Measurements from ENCODE around the gene TSC22D1.

Gene TSC22D1

DNA sequence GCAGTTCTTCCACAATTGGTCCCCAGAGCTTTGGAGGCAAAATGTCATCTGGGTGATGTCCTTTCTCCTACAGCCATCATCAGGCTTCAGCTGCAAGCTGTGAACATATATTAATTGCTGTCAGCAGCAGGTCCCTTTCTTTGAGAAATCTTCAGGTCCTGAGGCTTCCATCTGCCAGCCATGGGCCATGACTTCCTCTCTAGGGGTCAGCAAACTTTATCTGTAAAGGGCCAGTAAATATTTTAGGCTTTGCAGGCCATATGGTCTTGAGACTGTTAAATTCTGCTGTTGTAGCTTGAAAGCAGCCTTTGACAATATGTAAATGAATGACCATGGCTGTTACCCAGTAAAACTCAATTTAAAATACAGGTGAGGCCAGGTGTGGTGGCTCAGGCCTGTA, 175.4 kb downstream of the TSC22D1 start:
- DNase-seq = no peak

DNA sequence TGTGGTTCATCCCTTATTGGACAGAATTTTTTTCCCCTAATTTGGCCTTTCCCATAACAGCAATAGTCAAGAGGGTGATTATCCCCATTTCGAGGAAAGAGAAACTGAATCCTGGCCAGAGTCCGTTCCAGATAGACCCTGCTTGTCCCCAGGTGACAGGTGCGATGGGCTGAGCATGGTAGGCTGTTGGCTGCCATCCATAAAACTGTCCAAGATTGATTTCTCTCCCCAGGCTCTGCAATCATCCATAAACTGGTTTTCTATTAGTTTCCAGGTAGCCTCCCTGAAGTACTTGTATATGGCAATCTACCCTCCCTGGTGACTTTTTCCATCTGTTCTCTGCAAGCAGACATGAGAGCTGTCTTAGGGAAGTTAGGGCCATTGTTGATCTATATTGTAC, 177.1 kb downstream of the TSC22D1 start:
- peak; percentile 72 for DNase-seq

DNA sequence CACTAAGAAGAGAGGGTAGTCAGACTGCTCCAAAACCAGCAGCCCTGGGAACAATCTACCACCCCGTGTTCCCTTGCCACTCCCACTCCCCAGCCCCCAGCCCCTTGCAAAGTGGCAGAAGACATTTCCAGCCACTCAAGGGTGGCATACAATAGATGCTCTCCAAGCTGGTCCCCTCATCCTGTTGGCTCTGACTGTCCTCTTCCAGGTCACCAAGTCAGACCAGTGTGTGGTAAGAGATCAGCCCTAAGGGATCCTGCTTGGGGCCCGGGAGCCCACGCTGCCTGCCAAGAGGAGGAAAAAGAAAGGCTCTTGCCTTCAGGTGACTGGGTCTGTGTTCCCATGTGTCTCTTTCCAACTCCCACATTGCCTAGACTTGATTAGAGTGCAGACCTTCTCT, 177.5 kb downstream of the TSC22D1 start:
- DNase-seq = no peak

DNA sequence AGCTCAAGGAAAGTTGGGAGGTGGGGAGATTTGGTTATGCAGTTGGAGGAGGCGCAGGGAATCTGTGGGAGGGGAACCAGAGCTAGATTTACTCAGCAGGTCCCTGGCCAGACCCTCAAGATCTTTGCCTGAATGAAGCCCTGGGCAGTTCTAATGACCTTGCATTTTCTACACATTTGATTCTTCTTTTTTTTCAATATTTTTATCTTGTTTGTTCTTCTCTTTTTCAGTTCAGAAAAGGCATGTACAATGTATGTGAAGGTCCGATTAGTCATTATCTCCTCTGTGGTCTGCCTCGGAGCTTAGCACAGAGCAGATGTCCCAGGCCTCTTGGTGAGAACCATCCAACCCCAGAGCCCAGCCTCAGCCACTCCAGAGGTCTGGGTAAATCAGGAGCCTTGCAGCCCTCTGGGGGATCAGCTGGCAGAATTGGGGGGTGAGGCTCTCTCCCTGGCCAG, 178.3 kb downstream of the TSC22D1 start:
- no peak for DNase-seq

DNA sequence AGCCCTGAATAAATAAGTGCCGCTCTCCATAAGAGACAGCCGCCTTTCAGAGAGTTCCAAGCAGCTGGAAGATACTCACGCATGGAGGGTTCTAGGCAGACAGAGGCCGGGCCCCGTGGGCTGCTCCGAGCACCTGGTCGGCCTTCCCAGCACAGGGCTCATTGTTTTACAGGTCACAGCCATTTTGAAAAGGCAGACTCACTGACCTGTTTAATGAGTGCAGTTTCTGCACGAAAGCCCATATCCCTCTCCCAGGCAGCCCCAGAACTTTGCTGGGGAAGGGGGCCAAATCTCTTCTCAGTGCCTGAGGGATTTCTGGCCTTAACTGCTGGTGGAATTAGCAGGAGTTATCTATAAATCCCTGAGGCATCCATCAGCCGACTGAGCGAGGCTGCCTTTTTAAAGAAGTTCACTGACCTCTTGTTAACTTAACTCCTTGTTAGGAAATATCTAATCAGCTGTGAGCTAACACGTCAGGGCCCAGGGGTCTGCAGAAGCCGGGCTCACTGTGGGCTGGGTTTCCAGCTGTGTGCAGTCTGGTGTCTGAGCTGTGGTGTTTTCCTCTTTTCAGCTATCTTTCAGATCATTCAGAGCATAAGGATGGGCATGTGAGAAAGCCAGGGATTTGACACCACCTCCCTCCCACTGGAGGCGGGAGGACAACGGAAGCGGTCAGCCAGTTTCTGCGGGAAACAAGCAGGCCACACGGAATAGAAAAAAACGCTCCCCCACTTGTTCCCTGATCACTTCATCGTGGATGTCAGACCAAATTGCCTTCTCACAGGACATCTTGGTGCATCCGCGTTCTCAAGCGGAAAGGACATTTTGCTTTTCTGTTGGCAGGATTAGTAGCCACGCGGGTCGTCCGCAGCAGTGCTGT, 179.2 kb downstream of the TSC22D1 start:
- no peak for DNase-seq

DNA sequence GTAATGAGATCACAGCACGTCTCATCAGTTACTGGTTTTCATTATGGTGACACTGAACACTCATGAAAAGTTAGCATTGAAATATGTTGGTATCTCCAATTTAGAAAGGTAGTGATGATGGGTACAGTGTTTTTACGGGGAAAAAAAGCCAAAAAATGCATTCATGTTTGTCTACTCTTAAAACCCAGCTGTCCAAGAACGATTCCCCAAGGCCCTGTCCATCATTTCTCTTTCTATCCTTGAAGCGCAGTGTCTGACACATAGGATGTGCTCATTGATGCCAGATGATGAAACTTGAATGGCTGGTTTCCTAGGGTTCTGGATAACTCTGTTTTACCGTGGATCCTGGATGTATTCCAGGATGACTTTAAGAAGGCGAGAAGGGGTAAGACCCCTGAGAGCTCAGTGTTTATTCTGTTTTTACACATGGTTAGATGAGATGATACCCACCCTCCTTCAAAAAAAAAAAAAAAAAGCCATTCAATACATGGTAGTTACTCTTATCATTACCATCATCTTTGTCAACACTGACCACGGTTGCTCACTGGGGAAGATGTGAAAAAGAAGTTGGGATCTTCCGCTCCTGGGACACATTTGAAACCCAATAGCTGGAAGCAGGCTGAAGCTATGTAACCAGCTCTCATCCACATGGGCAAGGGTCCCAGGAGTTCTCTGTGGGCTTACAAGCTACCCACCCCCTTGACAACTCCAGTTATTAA, 180.0 kb downstream of the TSC22D1 start:
- DNase-seq = no peak

DNA sequence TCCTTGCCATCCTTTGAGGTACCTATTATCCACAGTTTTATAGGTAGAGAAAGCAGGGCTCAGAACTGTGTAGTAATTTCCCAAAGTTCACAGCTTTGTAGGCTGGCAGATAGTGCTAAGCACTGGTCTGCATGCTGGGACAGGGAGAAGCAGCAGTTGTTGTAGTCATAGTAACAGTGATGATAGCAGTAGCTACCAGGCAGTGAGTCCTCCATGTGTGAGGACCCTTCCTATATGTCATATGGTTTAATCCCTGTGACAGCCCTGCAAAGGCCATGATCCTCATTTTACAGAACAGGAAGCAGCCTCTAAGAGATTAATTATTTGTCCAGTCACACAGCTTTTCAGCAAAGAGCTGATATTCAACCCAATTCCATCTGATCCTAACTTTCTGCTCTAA, 181.5 kb downstream of the TSC22D1 start:
- no peak for DNase-seq

DNA sequence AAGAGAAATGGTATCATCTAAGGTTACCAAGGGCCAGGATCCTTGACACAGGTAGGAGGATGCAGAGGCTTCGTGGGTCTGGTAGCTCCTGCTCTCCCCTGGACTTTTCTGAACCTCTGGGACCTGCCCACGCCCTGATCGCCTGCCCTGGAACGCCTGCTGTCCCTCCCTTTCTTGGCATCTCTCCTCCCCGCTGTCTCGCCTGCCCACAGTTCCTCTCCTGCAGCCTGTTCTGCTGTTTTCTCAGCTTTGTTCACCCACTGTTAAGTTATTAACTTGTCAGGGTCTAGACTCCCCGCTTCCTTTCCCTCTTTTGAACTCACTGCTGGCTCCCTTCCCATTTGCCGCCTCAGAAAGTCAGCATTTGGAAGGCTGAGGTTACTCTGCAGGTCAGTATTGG, 182.7 kb downstream of the TSC22D1 start:
- no peak for DNase-seq

DNA sequence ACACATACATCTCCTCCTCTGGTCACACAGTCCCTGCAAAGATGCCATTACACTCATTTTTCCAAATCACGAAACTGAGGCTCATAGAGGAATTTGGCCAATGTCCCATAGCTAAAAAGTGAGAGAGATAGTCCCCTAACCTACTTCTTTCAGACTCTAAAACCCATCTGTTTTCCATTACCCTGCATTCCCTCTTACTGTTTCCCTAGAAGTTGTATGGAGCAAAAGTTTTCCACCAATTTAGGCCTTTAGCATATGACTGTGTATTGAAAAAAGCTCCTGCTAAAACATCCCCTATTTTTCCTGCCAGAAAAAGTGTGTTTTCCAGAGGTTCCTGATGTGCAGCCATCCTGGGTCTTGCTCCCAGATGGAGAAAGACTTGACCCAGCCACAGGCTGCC, 186.3 kb downstream of the TSC22D1 start:
- no peak for DNase-seq

DNA sequence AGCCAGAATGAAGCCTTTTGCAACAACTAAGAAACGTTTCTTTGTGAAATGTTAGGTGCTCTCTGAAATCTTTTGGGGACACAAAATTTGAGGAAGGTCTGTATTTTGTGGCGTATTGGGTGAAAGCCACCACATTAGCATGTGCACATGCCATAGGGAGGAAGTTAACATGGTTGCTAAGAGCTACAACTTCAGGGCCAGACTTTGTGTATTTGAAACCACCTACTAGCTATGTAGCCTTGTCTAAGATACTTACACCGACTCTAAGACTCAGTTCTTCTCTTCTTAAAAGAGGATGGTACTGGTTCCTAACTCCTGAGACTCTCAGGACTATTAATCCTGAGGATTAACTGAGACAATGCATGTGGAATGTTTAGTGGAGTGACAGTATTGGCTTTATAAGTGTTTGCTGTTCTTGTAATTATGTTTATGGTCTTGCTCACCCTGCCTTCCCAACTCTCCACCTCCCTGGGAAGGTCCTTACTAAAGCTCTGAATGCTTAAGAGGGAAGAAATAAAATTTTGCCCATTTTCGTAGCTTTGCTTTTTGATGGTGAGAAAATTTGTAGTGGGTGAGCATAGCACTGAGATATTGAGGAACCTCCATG, 187.0 kb downstream of the TSC22D1 start:
- no peak for DNase-seq

DNA sequence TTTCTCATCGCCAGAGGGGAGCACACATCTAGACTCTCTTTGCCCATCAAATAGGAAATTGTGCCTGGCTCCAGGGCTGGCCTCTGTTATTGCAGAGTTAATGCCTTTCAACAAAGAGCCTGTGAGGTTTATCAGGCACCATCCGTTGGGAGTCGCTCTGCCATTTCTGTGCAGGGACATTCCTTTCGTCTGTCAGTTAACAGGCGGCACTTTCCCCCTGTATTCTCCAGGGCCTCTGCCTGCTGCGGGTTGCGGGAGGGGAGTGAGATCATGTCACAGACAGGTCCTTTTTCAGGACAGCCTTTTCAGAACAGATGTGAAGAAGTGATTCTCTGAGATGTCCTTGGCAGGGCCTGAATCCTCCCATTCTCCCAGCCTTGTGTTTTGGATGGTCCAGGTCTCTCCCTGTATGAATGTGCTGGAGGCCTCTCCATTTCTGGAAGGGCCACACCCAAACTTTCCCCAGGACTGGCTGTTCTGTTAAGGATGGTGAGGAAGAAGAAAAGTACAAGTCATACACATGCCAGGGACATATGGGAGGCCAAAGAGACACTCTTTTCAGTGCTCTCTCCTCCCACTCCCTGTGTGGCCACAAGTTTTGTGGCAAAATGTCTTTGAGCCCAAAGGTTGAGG, 187.6 kb downstream of the TSC22D1 start:
- DNase-seq = no peak

DNA sequence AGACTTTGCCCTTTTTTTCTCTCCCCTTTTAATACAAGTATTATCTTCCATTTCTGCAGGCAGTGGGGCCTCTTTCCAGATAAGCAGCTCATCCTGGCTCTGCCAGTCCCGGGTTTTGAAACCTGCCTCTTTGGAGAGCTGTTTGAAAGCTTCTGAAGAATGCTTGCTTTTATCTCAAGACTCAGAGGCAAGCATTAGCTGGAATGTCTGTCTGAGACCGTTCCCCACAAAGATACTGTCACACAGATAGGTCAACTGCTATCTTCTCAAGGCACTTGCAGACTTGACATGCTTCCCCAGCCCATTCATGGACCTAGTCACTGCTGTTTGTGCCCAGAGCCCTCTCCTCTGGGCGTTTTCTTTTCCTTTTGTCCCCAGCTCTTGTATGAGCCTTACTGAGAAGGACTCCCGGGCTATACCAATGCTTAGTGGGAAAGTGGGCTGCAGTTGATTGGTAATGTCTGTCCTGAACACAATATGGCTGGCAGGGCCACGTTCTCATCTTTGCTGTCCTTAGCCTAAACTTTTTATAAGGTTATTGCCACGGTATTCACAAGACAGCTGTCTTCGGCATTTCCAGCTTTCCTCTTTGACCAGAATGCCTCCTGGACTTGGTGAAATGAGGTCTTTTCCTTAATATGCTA, 189.1 kb downstream of the TSC22D1 start:
- DNase-seq = no peak

DNA sequence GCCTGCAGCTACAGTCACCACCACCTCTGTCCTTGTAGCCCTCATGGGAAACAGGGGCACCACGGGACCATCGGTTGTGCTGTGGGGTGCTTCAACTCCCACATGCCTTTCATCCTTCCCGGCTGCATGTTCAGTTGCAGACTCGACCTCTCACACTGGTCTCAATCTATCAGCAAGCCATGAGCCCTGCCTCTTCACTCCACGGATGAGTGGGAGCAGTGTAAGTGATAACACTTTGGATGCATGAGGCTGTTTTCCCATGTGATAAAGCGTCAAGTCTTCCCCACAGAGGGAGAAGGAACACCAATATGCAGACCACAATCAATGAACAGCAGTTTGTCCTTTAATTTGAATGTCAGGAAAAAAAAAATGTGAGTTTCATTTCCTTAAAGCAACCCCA, 190.3 kb downstream of the TSC22D1 start:
- no peak for DNase-seq

DNA sequence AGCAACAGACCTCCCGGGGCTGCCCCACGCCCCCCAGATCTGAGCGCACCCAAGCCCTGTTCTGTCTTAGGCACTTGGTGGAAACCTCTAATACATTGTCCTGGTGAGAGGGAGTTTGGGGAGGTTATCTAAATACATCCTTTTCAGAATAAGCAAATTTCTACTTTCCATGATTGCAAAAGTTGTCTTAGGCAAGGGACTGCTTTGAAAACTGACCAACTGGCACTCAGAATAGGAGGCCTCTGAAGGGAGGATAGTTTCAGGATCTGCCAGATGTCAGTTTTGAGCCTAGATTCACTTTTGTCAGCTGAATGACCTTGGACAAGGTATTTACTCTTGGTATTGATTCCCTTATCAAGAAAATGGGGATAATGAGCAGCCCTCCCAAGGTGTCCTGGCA, 190.7 kb downstream of the TSC22D1 start:
- no peak for DNase-seq

DNA sequence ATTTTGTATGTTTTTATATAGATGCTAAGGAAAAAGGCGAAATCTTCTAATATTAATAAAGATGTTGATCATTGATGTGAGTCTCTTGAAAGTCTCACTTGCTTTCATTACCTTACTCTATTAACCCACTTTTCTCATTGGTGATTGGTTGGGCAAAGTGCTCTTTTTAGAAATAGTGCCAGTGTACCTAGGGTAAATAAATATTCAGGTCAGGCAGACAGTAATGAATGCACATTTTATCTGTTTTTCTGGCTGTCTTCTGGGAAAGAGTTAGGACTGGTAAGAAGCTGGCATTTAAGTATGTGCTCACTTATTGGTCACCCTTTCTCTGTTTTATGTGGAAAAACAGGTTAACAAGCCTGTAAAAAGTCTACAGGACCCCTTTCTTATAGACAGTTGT, 191.4 kb downstream of the TSC22D1 start:
- no peak for DNase-seq

DNA sequence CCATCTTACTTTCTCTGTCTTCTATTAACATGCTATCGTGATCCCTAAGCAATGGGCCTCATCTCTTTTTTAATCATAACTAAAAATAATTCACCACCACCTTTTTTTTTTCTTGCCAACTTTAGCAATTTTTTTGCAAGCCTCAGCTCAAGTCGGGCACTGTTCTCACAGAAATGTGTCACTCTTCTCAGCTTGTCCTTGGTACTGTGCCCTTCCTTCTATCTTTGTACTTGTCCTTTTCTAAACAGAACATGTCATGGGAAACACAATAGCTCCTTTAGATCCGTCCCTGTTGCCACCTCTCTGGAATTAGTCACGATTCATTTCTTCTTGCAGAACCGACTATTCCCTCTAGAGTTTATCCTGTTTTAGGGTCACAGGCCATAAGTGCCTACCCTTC, 192.2 kb downstream of the TSC22D1 start:
- no peak for DNase-seq

DNA sequence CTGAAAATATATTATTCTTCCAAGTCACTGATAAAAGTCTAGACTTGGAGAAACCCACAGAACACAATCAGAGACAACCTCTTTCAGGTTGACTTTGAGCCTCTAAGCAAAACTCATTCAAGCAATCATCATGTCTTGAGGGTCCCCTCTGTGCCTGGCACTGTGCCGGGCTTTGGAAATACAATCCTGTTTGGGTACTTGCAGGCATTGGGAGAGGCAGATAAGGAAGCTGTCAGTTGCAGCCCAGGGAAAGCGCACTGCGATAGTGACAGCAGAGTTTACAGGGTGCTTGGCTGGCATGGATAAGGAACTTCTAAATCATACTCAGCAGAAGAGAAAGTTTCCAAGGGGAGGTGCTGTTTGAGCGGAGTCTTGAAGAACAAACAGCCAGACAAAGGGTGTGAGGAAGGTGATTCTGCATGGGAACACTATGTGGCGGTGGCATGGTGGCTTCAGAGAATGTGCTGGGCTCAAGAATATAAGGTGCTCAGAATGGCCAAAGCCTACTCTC, 193.4 kb downstream of the TSC22D1 start:
- no peak for DNase-seq

Data from NCI-H345 (cell line).